Measurements from ENCODE around the gene CHMP1B.

GRCh38 chr18:11885278-11885947, 34.2 kb downstream of the CHMP1B start:
- TF ChIP-seq, protein P1, sequence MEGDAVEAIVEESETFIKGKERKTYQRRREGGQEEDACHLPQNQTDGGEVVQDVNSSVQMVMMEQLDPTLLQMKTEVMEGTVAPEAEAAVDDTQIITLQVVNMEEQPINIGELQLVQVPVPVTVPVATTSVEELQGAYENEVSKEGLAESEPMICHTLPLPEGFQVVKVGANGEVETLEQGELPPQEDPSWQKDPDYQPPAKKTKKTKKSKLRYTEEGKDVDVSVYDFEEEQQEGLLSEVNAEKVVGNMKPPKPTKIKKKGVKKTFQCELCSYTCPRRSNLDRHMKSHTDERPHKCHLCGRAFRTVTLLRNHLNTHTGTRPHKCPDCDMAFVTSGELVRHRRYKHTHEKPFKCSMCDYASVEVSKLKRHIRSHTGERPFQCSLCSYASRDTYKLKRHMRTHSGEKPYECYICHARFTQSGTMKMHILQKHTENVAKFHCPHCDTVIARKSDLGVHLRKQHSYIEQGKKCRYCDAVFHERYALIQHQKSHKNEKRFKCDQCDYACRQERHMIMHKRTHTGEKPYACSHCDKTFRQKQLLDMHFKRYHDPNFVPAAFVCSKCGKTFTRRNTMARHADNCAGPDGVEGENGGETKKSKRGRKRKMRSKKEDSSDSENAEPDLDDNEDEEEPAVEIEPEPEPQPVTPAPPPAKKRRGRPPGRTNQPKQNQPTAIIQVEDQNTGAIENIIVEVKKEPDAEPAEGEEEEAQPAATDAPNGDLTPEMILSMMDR (conservative IDR thresholded peaks at IDR 0.05 in 1 of 2, IDR thresholded peaks at IDR 0.05 in 1 of 2; ENCODE audit: low read depth in 1 of 2, low read length in 2 of 2) = no peak
- TF ChIP-seq EZH2 (IDR thresholded peaks at IDR 0.05; ENCODE audit: low read length, missing control alignments) = no peak
